ENCODE measurements around the gene ARRB1.
A peak's percentile ranks its signal among the peaks of the same experiment; 100 is the strongest.

Gene ARRB1

GRCh38 chr11:75350743-75351540, 519 bp downstream of the ARRB1 start:
- peak overlapping the region; percentile 90 for H3K27ac ChIP-seq
- TF ChIP-seq CTCF (IDR thresholded peaks at IDR 0.05; ENCODE audit: low read depth, low read length): peak; percentile 32; the same call in 1 of the 2 replicates
- H3K9me3 ChIP-seq (ENCODE audit: severe bottlenecking): no peaks in the 10 kb centered on the region
- H3K36me3 ChIP-seq: 0 out of 2 replicates have a peak, but pooled peaks cover 3% of the 10 kb centered on the region
- peak overlapping the region; percentile 51 for H3K4me3 ChIP-seq (ENCODE audit: low read depth, low read length)
- H3K27me3 ChIP-seq (ENCODE audit: insufficient read depth, low read depth, severe bottlenecking): no peaks in the 10 kb centered on the region
- DNase-seq: peak; percentile 57

- H3K4me3 ChIP-seq (ENCODE audit: low read depth, low read length): peak overlapping the region; percentile 51; the same call in 1 of the 2 replicates
- no peak overlapping the region for H3K27ac ChIP-seq
These were observed 1.2 kb downstream of the ARRB1 start for GRCh38 chr11:75350122-75350742.

GRCh38 chr11:75349521-75350116, 1.8 kb downstream of the ARRB1 start:
- TF ChIP-seq CTCF (IDR thresholded peaks at IDR 0.05; ENCODE audit: low read depth, low read length): no peak
- no peak for DNase-seq
- no peak overlapping the region for H3K27ac ChIP-seq
- no peak overlapping the region for H3K4me3 ChIP-seq (ENCODE audit: low read depth, low read length)
- no peaks in the 10 kb centered on the region for H3K27me3 ChIP-seq (ENCODE audit: insufficient read depth, low read depth, severe bottlenecking)
- no peaks in the 10 kb centered on the region for H3K9me3 ChIP-seq (ENCODE audit: severe bottlenecking)
- H3K36me3 ChIP-seq: 0 out of 2 replicates have a peak, but pooled peaks cover 3% of the 10 kb centered on the region

More at GRCh38 chr11:75350122-75350742, 1.2 kb downstream of the ARRB1 start:
- no peaks in the 10 kb centered on the region for H3K27me3 ChIP-seq (ENCODE audit: insufficient read depth, low read depth, severe bottlenecking)
- H3K9me3 ChIP-seq (ENCODE audit: severe bottlenecking): no peaks in the 10 kb centered on the region
- TF ChIP-seq CTCF (IDR thresholded peaks at IDR 0.05; ENCODE audit: low read depth, low read length): no peak
- no peak for DNase-seq
- 0 out of 2 replicates have a peak, but pooled peaks cover 3% of the 10 kb centered on the region for H3K36me3 ChIP-seq

- no peak overlapping the region for H3K4me3 ChIP-seq (ENCODE audit: low read depth, low read length)
- peaks cover 3% of the 10 kb centered on the region; the same call in 1 of the 2 replicates for H3K36me3 ChIP-seq
- DNase-seq: peak; percentile 82
- H3K27me3 ChIP-seq (ENCODE audit: insufficient read depth, low read depth, severe bottlenecking): no peaks in the 10 kb centered on the region
- H3K27ac ChIP-seq: peak overlapping the region; percentile 32
- no peak for TF ChIP-seq CTCF (IDR thresholded peaks at IDR 0.05; ENCODE audit: low read depth, low read length)
- H3K9me3 ChIP-seq (ENCODE audit: severe bottlenecking): no peaks in the 10 kb centered on the region
These were observed 3.5 kb downstream of the ARRB1 start for GRCh38 chr11:75347781-75348566.

GRCh38 chr11:75346912-75347647, 4.4 kb downstream of the ARRB1 start:
- Histone ChIP-seq H3K4me3 (ENCODE audit: low read depth, low read length) (no peak overlapping the region), H3K27me3 (ENCODE audit: insufficient read depth, low read depth, severe bottlenecking) (no peaks in the 10 kb centered on the region), H3K36me3 (peaks cover 3% of the 10 kb centered on the region; the same call in 1 of the 2 replicates), H3K9me3 (ENCODE audit: severe bottlenecking) (no peaks in the 10 kb centered on the region), H3K27ac (peak overlapping the region; percentile 4; the same call in 1 of the 2 replicates)
- TF ChIP-seq CTCF (IDR thresholded peaks at IDR 0.05; ENCODE audit: low read depth, low read length): no peak
- DNase-seq: no peak

Data from WERI-Rb-1 (cell line).